B cell (primary cell): ENCODE data around the gene MPL. TPM values are rescaled to one million over a fixed set of nuclear protein-coding genes. Genes with fewer than 3 reads are reported as not detected.

Experiments
- ATAC-seq: fragments of 200-7000 bp; cut with Tn5 transposase; one replicate; pipeline ENCODE4 v1.10.0; 2021; ENCODE audit warnings: low read depth, mild to moderate bottlenecking, moderate number of reproducible peaks, moderate library complexity
- CTCF ChIA-PET: fragments of 350-600 bp; sonication (Branson Sonifier 250); formaldehyde crosslinking; loops from one replicate; lab custom pipeline; 2021; ENCODE audit warnings: antibody characterized with exemption, inconsistent platforms; lab: Charles Lee
- POLR2A ChIA-PET: fragments of 350-600 bp; sonication (Branson Sonifier 250); formaldehyde crosslinking; loops from one replicate; lab custom pipeline; 2021; ENCODE audit warnings: antibody characterized with exemption; lab: Charles Lee
- DNase-seq: peaks from one replicate; pipeline ENCODE4 v3.0.0; 2013
- H2AFZ ChIP-seq: 2 replicates; pipeline ENCODE4 v1.6.1; 2012; ENCODE audit warnings: mild to moderate bottlenecking, low read depth, low read length; ENCODE audit not compliant: insufficient read depth, poor library complexity, severe bottlenecking
- H3K27ac ChIP-seq, 2 donors: 1 replicate in 1 of 2; 2 replicates in 1 of 2; pipeline ENCODE4 v1.5.1; 2012 to 2013; ENCODE audit warnings: low read length in 2 of 2, mild to moderate bottlenecking in 2 of 2, moderate library complexity in 1 of 2
- H3K27me3 ChIP-seq, 4 experiments: fragments of 200-600 bp in 1 of 4; sonication (generic) in 1 of 4; replicated peaks in 1 of 4; 1 replicate in 2 of 4; 2 replicates in 2 of 4; pipeline versions ENCODE4 v1.6.1 to v1.7.0; 2013 to 2016; ENCODE audit warnings: low read length in 3 of 4, mild to moderate bottlenecking in 2 of 4, mixed read lengths in 1 of 4, moderate library complexity in 1 of 4; ENCODE audit not compliant: insufficient read depth in 4 of 4, control insufficient read depth in 3 of 4; ENCODE audit errors: control extremely low read depth in 1 of 4
- H3K36me3 ChIP-seq, 2 experiments: replicated peaks in 1 of 2; 1 replicate in 1 of 2; 2 replicates in 1 of 2; pipeline versions ENCODE4 v1.6.1 to v1.7.1; 2013; ENCODE audit warnings: low read length in 1 of 2; ENCODE audit not compliant: insufficient read depth in 2 of 2, control insufficient read depth in 1 of 2; ENCODE audit errors: control extremely low read depth in 1 of 2, extremely low read depth in 1 of 2
- H3K4me1 ChIP-seq, 2 donors: fragments of 200-600 bp in 1 of 2; sonication (generic) in 1 of 2; 1 replicate in 1 of 2; 2 replicates in 1 of 2; pipeline versions ENCODE4 v1.5.1 to v1.6.1; 2013 to 2017; ENCODE audit warnings: low read length in 2 of 2; ENCODE audit not compliant: control insufficient read depth in 2 of 2, insufficient read depth in 2 of 2
- H3K4me2 ChIP-seq: replicated peaks from 2 replicates; pipeline ENCODE3; 2012; ENCODE audit warnings: mild to moderate bottlenecking, low read depth, low read length; ENCODE audit not compliant: poor library complexity, severe bottlenecking
- H3K4me3 ChIP-seq, 5 experiments: fragments of 200-600 bp in 1 of 5; sonication (generic) in 1 of 5; 1 replicate in 3 of 5; 2 replicates in 2 of 5; pipeline versions ENCODE4 v1.5.1 to v1.7.0; 2011 to 2016; ENCODE audit warnings: low read length in 4 of 5, mild to moderate bottlenecking in 4 of 5, low read depth in 2 of 5, control low read depth in 1 of 5, moderate library complexity in 1 of 5; ENCODE audit not compliant: insufficient read depth in 1 of 5; ENCODE audit errors: control extremely low read depth in 1 of 5, extremely low read depth in 1 of 5
- H3K79me2 ChIP-seq: fragments of 200-600 bp; sonication (generic); one replicate; pipeline ENCODE4 v1.6.0; 2016; ENCODE audit warnings: low read length; ENCODE audit not compliant: control insufficient read depth, insufficient read depth
- H3K9ac ChIP-seq: fragments of 200-600 bp; sonication (generic); 2 replicates; pipeline ENCODE4 v1.6.1; 2017; ENCODE audit warnings: mild to moderate bottlenecking, low read length, moderate library complexity
- H3K9me3 ChIP-seq, 3 donors: one replicate each; pipeline versions ENCODE4 v1.6.1 to v1.7.1; 2013; ENCODE audit warnings: low read length in 2 of 3; ENCODE audit not compliant: control insufficient read depth in 2 of 3, insufficient read depth in 1 of 3; ENCODE audit errors: control extremely low read depth in 1 of 3
- H4K20me1 ChIP-seq: 2 replicates; pipeline ENCODE4 v1.6.0; 2012; ENCODE audit warnings: mild to moderate bottlenecking, low read length; ENCODE audit not compliant: insufficient read depth, control insufficient read depth, poor library complexity, severe bottlenecking
- H3K27ac Mint-ChIP-seq: one replicate; pipeline ENCODE4 v1.8.0; 2021; ENCODE audit warnings: mixed read lengths
- H3K27me3 Mint-ChIP-seq: one replicate; pipeline ENCODE4 v1.8.0; 2021; ENCODE audit warnings: mixed read lengths
- H3K4me1 Mint-ChIP-seq: one replicate; pipeline ENCODE4 v1.8.0; 2021; ENCODE audit warnings: mixed read lengths
- H3K4me3 Mint-ChIP-seq: one replicate; pipeline ENCODE4 v1.8.0; 2021; ENCODE audit warnings: mixed read lengths
- H3K9me3 Mint-ChIP-seq: one replicate; pipeline ENCODE4 v1.8.0; 2022; ENCODE audit warnings: mixed read lengths; ENCODE audit not compliant: insufficient read depth
- EZH2 ChIP-seq: IDR thresholded peaks from 2 replicates; pipeline ENCODE4 v1.6.1; 2012; ENCODE audit warnings: borderline replicate concordance, low read depth, mild to moderate bottlenecking, moderate library complexity, low read length; ENCODE audit not compliant: insufficient read depth, poor library complexity, severe bottlenecking
- WGBS: methylation state at CpG from one replicate; pipeline ENCODE4 v1.1.5; 2013; ENCODE audit warnings: missing lambda C conversion rate; ENCODE audit not compliant: insufficient coverage; 5-methylcytosine and 5-hydroxymethylcytosine counted together
- intact Hi-C: fragments of 100-400 bp; cut with micrococcal nuclease; formaldehyde crosslinking; loops from one replicate; pipeline ENCODE4 v1.10.0; 2022
- polyA plus RNA-seq: library from polyadenylated mRNA; depleted of rRNA; stranded (reverse); fragments of >200 nt; gene quantifications from 2 replicates; pipeline ENCODE4 v1.2.3, GENCODE V29; 2012
- total RNA-seq, 2 donors: library from RNA; stranded (reverse); fragments of 120-200 nt in 1 of 2; gene quantifications; 1 replicate in 1 of 2; 2 replicates in 1 of 2; pipeline versions ENCODE4 v1.2.3 to v1.2.4, GENCODE V29; 2013 to 2022
- TF ChIP-seq, protein P1 (sequence below): fragments of 200-600 bp; IDR thresholded peaks from one replicate; pipeline ENCODE4 v1.8.0; 2022; ENCODE audit warnings: antibody characterized with exemption, mild to moderate bottlenecking

MPL gene
- total and polyA plus RNA-seq, 2 donors (not counting 1 experiment from before 2014, with no cell fraction given), result not detected

DNA sequence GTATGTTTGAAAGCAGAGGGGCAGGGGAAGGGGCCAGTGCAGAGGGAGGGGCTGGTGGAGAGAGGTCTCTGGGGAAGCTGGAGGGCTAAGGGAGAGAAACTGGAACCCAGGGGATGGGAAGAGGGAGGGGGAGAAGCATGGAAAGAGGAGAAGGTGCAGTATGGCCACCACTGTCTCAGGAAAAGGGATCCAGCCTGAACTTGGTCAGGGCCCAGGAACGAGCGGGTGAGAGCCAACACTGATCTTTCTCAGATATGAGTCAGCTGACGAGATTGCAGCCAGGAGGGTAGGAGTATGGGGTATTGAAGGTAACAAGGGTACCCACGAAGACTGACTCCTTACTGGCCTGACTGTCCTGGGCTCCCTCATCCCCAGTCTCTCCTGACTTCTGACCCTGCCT is 18.8 kb upstream of the MPL start:
- H3K9ac ChIP-seq, result no peak overlapping the region
- H3K79me2 ChIP-seq, result no peaks in the 10 kb centered on the region
- no peaks in the 10 kb centered on the region for H3K9me3 Mint-ChIP-seq
- intact Hi-C loops, result no loop called here
- no peak overlapping the region for H2AFZ ChIP-seq
- no peaks in the 10 kb centered on the region for H3K27me3 Mint-ChIP-seq
- no peak overlapping the region for H3K4me3 ChIP-seq
- TF ChIP-seq EZH2, result no peak
- TF ChIP-seq, protein P1, sequence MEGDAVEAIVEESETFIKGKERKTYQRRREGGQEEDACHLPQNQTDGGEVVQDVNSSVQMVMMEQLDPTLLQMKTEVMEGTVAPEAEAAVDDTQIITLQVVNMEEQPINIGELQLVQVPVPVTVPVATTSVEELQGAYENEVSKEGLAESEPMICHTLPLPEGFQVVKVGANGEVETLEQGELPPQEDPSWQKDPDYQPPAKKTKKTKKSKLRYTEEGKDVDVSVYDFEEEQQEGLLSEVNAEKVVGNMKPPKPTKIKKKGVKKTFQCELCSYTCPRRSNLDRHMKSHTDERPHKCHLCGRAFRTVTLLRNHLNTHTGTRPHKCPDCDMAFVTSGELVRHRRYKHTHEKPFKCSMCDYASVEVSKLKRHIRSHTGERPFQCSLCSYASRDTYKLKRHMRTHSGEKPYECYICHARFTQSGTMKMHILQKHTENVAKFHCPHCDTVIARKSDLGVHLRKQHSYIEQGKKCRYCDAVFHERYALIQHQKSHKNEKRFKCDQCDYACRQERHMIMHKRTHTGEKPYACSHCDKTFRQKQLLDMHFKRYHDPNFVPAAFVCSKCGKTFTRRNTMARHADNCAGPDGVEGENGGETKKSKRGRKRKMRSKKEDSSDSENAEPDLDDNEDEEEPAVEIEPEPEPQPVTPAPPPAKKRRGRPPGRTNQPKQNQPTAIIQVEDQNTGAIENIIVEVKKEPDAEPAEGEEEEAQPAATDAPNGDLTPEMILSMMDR, result no peak
- H3K4me3 Mint-ChIP-seq, result no peak overlapping the region
- POLR2A ChIA-PET, result no interaction called here
- ATAC-seq, result no peak
- no peaks in the 10 kb centered on the region for H3K9me3 ChIP-seq
- no peak for DNase-seq
- H3K27me3 ChIP-seq, result no peaks in the 10 kb centered on the region
- no peaks in the 10 kb centered on the region for H3K36me3 ChIP-seq
- WGBS, result 79% methylated on average over 3 of the region's 4 CpGs
- H4K20me1 ChIP-seq, result no peaks in the 10 kb centered on the region
- H3K27ac Mint-ChIP-seq, result no peak overlapping the region
- CTCF ChIA-PET, result no interaction called here
- H3K4me1 ChIP-seq, result no peaks in the 10 kb centered on the region
- H3K4me1 Mint-ChIP-seq, result no peaks in the 10 kb centered on the region
- no peak overlapping the region for H3K4me2 ChIP-seq
- no peak overlapping the region for H3K27ac ChIP-seq

DNA sequence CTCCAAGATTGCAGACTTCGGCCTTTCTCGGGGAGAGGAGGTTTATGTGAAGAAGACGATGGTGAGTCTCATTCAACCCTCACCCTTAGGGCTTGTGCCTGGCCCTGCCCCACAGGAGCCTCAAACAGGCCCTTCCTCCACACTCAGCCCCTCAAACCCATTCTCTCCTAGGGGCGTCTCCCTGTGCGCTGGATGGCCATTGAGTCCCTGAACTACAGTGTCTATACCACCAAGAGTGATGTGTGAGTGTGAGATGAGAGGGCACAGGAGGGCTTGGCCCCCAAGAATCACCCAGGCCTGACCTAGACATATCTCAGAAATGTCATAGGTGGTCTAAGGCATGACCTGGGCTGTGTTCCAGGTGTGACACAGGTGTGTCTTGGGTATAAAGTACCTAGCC is 18.3 kb upstream of the MPL start:
- Histone ChIP-seq H3K4me1 (no peaks in the 10 kb centered on the region), H3K4me2 (no peak overlapping the region), H3K79me2 (no peaks in the 10 kb centered on the region), H4K20me1 (no peaks in the 10 kb centered on the region), H3K27ac (no peak overlapping the region), H2AFZ (no peak overlapping the region), H3K9me3 (no peaks in the 10 kb centered on the region), H3K4me3 (no peak overlapping the region), H3K27me3 (no peaks in the 10 kb centered on the region), H3K36me3 (no peaks in the 10 kb centered on the region), H3K9ac (no peak overlapping the region)
- POLR2A ChIA-PET, result no interaction called here
- H3K27ac Mint-ChIP-seq, result no peak overlapping the region
- ATAC-seq (no peak), DNase-seq (no peak)
- no peak for TF ChIP-seq EZH2
- TF ChIP-seq, protein P1, result no peak
- no peaks in the 10 kb centered on the region for H3K4me1 Mint-ChIP-seq
- no peak overlapping the region for H3K4me3 Mint-ChIP-seq
- H3K27me3 Mint-ChIP-seq, result no peaks in the 10 kb centered on the region
- H3K9me3 Mint-ChIP-seq, result no peaks in the 10 kb centered on the region
- no CpG with 5 or more reads among the region's 5 CpGs for WGBS
- intact Hi-C loops, result no loop called here
- CTCF ChIA-PET, result no interaction called here
